HT1080 (cell line): Measurements from ENCODE around the gene NSMF. TPM values are rescaled to one million over a fixed set of nuclear protein-coding genes. Genes with fewer than 3 reads are reported as not detected.
"Not testable (repeated sequence)": the region's sequence is repeated elsewhere in the genome, so short reads cannot be mapped to it uniquely, and the experiment has no call there.

ENCODE experiments used
- DNase-seq: peaks from one replicate; pipeline ENCODE4 v3.0.0-alpha.2; 2015; ENCODE audit warnings: low read depth
- total RNA-seq: library from RNA; depleted of rRNA; stranded (reverse); fragments of >200 nt; shearing (Covaris generic); gene quantifications from 2 replicates; pipeline ENCODE4 v1.2.3, GENCODE V29; 2014

Gene NSMF
- total RNA-seq, 1 experiment from 2014 or later, result 40.0 TPM

DNA sequence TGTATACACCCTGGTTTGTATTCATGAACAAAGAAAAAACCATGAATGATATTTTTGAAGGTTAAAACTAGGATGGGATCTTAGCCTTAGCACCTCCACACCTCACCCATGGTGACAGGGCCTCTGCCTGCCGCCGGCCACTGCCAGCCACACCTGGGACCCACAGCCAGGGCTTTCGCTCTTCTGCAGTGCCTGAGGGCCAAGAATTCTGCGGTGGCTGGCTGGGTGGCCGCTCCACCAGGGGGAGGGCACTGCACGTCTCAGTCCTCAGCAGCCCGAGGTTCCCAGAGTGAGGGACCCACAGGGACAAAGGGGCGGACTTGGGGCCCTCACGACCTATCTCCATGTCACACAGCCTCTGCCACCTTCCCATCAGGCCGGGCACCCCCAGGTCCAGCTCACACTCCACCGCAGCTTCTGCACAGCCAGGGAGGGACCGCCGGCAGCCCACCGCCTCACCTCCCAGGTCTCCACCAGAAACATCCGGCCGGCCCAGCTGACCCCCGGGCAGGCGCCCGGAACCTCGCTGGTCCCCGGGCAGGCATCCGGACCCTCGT, 43.0 kb downstream of the NSMF start:
- DNase-seq, result no peak

GRCh38 chr9:137415451-137415850, 43.7 kb downstream of the NSMF start:
- no peak for DNase-seq

DNA sequence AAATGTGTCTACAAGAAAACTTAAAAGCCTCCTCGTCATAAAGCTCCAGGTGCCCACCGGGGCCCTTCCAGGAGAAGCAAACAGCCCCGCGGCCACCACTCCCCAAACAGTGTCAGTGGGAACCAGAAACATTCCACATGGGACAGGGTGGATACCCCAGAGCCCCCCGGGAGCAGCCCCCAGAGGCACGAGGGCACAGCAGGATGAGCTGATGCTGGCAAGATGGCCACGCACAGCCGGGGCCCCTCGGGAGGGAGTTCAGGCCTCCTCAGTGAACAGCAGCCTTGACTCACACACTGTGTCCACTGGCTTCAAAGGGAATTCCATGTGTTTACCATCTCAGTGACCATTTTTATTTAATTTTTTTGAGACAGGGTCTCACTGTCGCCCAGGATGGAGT, 46.7 kb downstream of the NSMF start:
- DNase-seq, result no peak

DNA sequence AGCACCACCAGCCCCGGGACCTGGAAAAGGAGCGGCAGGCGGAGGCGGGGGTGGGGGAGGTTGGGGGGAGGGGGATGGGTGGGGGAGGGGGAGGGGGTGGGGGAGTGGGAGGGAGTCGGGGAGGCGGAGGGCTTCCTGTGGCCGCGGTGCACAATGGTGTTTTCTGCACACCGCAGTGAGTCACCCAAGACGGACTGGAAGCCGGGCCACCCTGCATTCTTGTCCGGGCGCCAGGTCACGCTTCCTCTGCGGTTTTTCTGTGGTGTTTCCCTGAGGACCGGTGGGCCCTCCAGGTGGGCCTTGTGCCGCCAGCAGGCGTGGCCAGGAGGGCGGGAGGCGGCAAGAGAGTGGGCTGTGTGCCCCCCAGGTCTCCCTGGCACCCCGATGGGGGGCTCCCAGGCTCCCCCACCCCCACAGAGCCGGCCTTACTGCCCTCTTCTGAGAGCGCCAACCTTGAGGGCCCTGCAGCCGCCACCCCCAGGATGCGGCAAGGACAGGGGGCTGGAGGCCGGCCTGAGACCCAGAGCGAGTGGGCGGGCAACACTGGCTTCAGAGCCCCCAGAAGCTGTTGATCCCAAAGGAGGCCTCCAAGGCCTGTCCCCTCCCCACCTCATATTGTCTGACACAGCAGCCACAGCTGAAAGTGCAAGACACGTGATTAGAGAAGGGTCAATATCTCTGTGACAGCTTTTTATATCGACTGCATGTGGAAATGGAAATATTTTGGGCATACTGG, 47.3 kb downstream of the NSMF start:
- peak; percentile 95 for DNase-seq

GRCh38 chr9:137411260-137411644, 47.9 kb downstream of the NSMF start:
- DNase-seq, result peak; percentile 54

DNA sequence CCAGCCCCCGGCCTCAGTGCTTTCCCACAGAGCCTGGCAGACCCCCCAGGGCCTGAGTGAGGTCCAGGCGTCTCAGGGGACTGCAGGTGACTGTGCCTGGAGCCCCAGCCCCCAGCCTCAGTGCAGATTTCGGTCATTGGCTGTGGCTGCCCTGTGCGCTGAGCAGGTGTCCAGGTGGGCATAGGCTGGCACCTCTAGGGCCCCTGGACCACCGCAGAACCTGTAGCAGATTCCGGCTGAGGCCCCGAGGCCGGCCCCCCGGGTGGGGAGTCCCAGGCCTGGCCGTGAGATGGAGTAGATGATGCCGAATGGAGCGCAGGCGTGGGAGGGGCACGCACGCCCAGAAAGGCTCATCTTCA, 48.3 kb downstream of the NSMF start:
- no peak for DNase-seq

DNA sequence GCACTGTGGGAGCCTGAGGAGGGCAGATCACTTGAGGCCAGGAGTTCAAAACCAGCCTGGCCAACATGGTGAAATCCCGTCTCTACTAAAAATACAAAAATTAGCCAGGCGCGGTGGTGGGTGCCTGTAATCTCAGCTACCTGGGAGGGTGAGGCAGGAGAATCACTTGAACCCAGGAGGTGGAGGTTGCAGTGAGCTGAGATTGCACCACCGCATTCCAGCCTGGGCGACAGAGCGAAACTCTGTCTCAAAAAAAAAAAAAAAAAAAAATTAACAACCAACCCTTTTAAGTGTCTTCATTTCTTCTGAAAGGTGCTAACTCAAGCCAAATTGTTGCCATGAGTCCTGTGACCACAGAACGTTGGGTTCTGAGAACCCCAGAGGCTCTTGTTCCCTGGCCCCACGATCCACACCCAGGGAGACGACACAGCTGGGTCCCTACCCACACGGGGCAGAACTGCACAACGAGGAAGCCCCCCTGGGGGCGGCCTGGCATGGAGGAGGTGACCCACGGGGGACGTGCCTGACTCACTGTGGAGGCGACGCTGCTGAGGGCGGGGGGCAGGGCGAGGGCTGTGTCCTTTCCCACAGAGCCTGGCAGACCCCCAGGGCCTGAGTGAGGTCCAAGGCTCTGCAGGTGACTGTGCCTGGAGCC, 48.8 kb downstream of the NSMF start:
- not testable (repeated sequence) for DNase-seq

- DNase-seq, result no peak
Observed at GRCh38 chr9:137409515-137409914, 49.6 kb downstream of the NSMF start.

GRCh38 chr9:137408651-137409405, 50.3 kb downstream of the NSMF start:
- DNase-seq, result no peak

DNA sequence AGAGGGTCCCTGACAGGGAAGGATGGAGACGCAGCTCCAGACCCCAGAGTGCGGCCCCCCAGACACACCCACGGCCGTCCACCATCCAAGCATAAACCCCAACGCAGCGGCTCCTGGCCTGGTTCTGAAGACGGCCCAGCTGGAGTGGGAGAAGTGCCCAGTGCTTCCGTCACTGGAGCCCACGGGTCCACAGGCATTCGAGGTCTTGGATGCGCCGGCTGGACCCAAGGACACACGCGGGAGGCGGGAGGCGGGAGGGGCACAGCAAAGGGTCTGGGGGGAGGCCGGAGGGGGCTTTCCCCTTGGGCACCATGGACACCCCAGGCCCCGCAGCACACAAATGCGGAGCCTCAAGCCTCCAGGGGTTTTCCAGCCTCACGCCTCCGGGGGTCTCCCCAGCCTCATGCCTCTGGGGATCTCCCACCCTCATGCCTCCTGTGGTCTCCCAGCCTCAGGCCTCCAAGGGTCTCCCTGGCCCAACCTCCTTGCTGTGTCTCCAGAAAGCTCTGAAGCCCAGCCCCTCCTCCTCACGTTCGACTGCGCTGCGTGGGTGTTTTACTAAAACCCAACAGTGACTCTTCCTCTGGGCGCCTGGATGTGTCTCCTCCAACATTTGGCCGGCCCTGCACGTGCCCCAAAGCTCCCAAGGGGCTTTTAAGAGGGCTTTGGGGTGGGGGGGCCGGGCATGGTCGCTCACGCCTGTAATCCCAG, 51.4 kb downstream of the NSMF start:
- no peak for DNase-seq

DNA sequence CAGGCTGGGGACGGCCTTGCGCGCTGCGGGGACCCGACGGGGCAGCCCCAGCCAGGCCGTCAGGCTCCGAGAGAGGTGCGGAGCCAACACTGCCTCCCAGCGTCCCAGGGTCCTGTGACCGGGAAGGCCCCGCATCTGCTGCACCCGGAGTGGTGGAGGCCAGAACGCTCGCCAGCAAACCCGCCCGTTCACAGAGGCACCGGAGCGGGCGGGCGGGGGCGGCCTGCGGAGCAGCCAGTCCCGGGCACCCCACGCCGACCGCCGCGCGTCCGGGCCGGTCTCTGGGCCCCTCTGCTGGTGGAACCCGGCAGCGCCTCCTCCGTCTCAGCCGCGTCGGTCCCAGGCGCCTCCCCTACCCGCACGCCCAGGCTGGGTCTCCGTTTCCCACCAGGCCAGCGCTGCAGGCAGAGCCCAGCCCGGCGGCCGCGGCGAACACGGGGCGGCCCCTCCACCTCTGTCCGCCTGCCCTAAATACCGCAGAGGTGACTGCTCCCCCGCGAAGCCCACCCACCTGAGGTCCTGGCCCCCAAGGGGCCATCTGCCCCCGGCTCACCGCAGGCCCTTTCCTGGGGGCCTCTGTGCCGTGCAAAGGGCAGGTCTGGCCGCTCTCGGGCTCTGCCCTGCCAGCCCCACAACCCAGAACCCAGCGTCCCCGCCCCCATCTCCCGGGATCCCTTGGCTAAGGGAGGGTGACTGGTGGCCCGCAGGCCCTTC, 52.1 kb downstream of the NSMF start:
- DNase-seq, result no peak

GRCh38 chr9:137406085-137406760, 52.9 kb downstream of the NSMF start:
- DNase-seq, result no peak

GRCh38 chr9:137405677-137406081, 53.5 kb downstream of the NSMF start:
- DNase-seq, result no peak

DNA sequence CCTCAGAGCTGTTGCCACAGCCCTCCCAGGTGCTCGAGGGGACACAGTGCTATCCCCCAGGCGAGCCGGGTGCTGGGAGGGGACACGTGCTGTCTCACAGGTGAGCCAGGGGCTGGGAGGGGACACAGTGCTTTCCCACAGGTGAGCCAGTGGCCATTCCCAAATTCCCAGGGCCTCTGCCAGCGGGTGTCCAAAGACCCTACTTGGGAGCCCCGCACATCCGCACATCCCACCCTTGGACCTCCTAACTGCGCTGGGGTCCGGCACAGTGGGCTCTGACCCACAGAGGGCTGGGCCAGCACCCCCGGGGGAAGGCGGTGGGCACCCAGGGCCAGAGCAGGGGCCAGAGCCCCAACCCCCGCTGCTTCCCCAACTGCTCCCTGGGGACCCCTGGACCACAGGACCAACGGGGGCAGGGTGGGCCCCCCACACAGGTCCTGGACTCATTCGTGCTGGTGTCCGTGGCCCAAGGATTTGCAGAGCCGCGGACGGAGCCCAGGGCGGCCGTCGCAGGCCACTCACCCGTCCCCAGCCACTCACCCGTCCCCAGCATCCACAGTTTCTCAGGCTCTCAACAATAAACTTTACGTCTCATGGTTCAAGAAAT, 54.1 kb downstream of the NSMF start:
- no peak for DNase-seq

DNA sequence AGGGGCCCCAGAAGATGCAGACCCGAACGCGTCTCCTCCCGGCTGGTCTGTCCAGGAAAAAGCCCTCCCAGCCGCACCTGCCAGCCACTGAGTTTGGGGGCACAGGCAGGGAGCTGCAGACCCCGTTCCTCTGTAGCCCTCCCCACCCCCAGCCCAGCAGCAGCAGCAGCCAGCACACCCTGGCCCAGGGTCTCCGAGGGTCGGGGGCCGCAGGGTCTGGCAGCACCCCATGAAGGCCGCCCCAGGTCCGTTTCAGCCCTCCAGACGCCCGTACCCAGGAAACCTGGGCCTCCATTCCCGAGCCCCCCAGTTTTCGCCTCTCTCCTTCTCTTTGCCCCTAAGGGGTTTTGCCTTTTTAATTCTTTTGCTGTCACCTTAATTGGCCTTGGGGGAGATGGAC, 55.9 kb downstream of the NSMF start:
- DNase-seq, result no peak

DNA sequence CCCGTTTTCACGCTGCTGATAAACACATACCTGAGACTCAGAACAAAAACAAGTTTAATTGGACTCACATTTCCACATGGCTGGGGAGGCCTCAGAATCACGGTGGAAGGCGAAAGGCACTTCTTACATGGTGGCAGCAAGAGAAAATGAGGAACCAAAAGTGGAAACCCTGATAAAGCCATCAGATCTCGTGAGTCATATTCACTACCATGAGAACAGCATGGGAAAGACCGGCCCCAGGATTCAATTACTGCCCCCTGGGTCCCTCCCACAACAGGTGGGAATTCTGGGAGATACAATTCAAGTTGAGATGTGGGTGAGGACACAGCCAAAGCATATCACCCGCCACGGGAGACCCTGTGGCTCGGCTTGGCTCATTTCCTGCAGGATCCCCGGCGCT, 56.4 kb downstream of the NSMF start:
- no peak for DNase-seq

GRCh38 chr9:137398561-137399468, 60.3 kb downstream of the NSMF start:
- no peak for DNase-seq

DNA sequence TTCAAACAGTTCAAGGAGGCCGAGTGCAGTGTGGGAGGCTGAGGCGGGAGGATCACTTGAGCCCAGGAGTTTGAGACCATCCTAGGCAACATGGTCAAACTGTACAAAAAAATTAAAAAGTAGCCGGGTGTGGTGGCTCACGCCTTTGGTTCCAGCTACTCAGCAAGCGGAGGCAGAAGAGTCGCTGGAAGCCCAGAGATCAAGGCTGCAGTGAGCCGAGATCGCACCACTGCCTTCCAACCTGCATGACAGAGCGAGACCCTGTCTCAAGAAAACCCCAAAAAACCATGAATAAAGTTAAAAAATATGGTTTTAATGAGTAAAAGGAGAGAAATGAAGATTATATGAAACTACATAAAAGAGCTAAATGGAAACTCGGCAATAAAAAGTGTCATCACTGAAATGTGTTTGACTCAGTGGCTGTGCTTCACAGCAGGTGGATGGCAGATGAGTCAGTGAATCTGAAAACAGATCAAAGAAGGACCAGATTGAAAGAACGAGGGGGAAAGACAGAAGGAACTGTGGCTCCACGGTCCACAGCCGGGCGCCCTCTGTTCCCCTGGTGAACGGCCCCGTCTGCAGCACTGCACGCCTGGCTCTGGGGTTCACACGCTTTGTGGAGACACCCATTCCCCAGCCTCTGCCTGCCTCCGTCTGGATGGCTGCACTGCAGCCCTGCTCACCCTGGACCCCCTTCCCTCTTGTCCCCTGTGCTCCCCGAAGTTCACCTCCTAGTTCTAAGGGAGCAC, 61.3 kb downstream of the NSMF start:
- no peak for DNase-seq
